Adrenal gland (tissue), 5 donors: ENCODE data around the gene AACS.

Source experiments
- CTCF ChIP-seq, 6 experiments: fragments of 450-650 bp in 4 of 6; fragments of 200-600 bp in 2 of 6; sonication (generic) in 1 of 6; IDR thresholded peaks; 1 replicate in 5 of 6; 2 replicates in 1 of 6; pipeline versions ENCODE4 v1.5.1 to v1.8.0; 2016 to 2021; ENCODE audit warnings: antibody characterized with exemption in 6 of 6, mild to moderate bottlenecking in 2 of 6, moderate library complexity in 1 of 6
- POLR2A ChIP-seq, 2 donors: fragments of 450-650 bp; IDR thresholded peaks; one replicate each; pipeline ENCODE4 v1.6.1; 2017; ENCODE audit warnings: antibody characterized with exemption in 2 of 2, mild to moderate bottlenecking in 2 of 2, moderate library complexity in 1 of 2
- donor health status: DM: no; HTN: no; CAD: no.

DNA sequence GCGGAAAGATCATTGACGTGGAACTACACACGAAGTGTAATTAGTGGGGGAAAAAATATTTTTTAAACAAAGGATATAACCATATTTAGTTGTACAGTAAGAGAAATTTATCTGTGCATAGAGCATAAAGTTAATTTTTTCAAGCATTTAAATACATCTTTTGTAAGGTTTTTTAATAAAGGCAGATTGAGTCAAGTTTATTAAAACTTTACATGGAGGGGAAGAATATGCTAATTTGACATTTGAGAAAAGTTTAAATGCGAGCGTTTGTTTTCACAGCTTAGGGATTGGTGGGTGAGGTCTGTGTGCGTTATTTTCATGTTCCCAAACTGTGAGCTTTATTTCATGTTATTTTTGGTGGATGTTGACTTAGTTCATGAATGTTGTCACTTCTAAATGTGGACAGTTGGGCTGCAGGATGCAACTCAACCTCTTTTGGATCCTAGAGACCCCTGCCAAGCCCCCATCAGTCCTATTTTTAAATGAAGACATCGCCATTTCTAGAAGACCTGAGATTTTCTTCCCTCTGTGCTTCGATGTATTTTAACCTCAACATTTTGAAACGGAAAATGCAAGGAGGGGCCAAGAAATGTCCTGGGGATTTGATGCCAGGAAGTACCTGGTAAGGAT is 39.5 kb upstream of the AACS start:
- TF ChIP-seq CTCF (IDR thresholded peaks at IDR 0.05) (no peak), POLR2A (IDR thresholded peaks at IDR 0.05) (no peak)
